OCI-LY7 (cell line): ENCODE data around the gene GRAP. TPM values are rescaled to one million over a fixed set of nuclear protein-coding genes. Genes with fewer than 3 reads are reported as not detected.

Experiments
- BruUV-seq: library from RNA; stranded (reverse); fragments of 400-500 nt; replicated peaks from 2 replicates; lab custom pipeline; 2021; lab: Mats Ljungman, UMichigan
- CTCF ChIA-PET: fragments of 300-600 bp; sonication (Branson Sonifier 250); formaldehyde crosslinking; loops from one replicate; lab custom pipeline; 2022; ENCODE audit warnings: antibody characterized with exemption; ENCODE audit not compliant: unreplicated experiment; lab: Charles Lee
- POLR2A ChIA-PET: fragments of 300-600 bp; sonication (Branson Sonifier 250); formaldehyde crosslinking; loops from one replicate; lab custom pipeline; 2022; ENCODE audit warnings: antibody characterized with exemption; lab: Charles Lee
- DNase-seq: peaks from one replicate; pipeline ENCODE4 v3.0.0-alpha.2; 2015; ENCODE audit warnings: low spot score
- H2AFZ ChIP-seq: fragments of 200-600 bp; sonication (generic), shearing (Covaris generic); 2 replicates; pipeline ENCODE4 v1.6.1; 2014; ENCODE audit warnings: mild to moderate bottlenecking, antibody characterized with exemption, low read length, moderate library complexity
- H3K27ac ChIP-seq: fragments of 200-600 bp; sonication (generic); 2 replicates; pipeline ENCODE4 v1.5.1; 2014; ENCODE audit warnings: mixed run types, low read depth, mild to moderate bottlenecking, moderate library complexity, low read length, inconsistent platforms; ENCODE audit not compliant: poor library complexity, severe bottlenecking
- H3K36me3 ChIP-seq: fragments of 200-600 bp; sonication (generic); 2 replicates; pipeline ENCODE4 v1.6.1; 2014; ENCODE audit warnings: mild to moderate bottlenecking, antibody characterized with exemption, low read length, moderate library complexity, mixed read lengths; ENCODE audit not compliant: insufficient read depth
- H3K4me1 ChIP-seq: fragments of 200-600 bp; sonication (generic); 2 replicates; pipeline ENCODE4 v1.5.1; 2014; ENCODE audit warnings: mild to moderate bottlenecking, low read length; ENCODE audit not compliant: insufficient read depth, poor library complexity, severe bottlenecking
- H3K4me2 ChIP-seq: fragments of 200-600 bp; sonication (generic); 2 replicates; pipeline ENCODE4 v1.6.1; 2014; ENCODE audit warnings: mild to moderate bottlenecking, low read length
- H3K4me3 ChIP-seq: fragments of 200-600 bp; sonication (generic); 2 replicates; pipeline ENCODE4 v1.5.1; 2014; ENCODE audit warnings: mild to moderate bottlenecking, low read depth, low read length; ENCODE audit not compliant: poor library complexity, severe bottlenecking
- H3K79me2 ChIP-seq: fragments of 200-600 bp; sonication (generic); 2 replicates; pipeline ENCODE4 v1.6.1; 2016; ENCODE audit warnings: low read depth, mild to moderate bottlenecking, low read length, moderate library complexity, mixed read lengths; ENCODE audit not compliant: insufficient read depth
- H3K9me2 ChIP-seq: fragments of 200-600 bp; sonication (generic); 2 replicates; pipeline ENCODE4 v1.6.1; 2016; ENCODE audit warnings: mild to moderate bottlenecking, low read length, mixed read lengths; ENCODE audit not compliant: insufficient read depth
- H3K9me3 ChIP-seq: fragments of 200-600 bp; sonication (generic); 2 replicates; pipeline ENCODE4 v1.6.1; 2014; ENCODE audit warnings: mild to moderate bottlenecking, mixed run types, low read length, mixed read lengths
- H4K20me1 ChIP-seq: fragments of 200-600 bp; sonication (generic); 2 replicates; pipeline ENCODE4 v1.6.1; 2014; ENCODE audit warnings: mild to moderate bottlenecking, antibody characterized with exemption, low read length, moderate library complexity, mixed read lengths; ENCODE audit not compliant: insufficient read depth
- EZH2phosphoT487 ChIP-seq: fragments of 200-600 bp; sonication (generic); IDR thresholded peaks from 2 replicates; pipeline ENCODE4 v1.6.1; 2018; ENCODE audit warnings: low read depth, borderline replicate concordance, mild to moderate bottlenecking, mixed run types, antibody characterized with exemption, low read length, moderate library complexity, mixed read lengths
- intact Hi-C: fragments of 100-400 bp; cut with micrococcal nuclease; formaldehyde crosslinking; loops from one replicate; pipeline ENCODE4 v1.10.0; 2022; ENCODE audit not compliant: unreplicated experiment
- total RNA-seq, 2 experiments: library from RNA; depleted of rRNA in 1 of 2; stranded (reverse); fragments of >200 nt in 1 of 2; shearing (Covaris generic) in 1 of 2; gene quantifications; 2 replicates each; pipeline ENCODE4 v1.2.3, GENCODE V29; 2014 to 2022
- TF ChIP-seq, protein P1 (sequence below): fragments of 200-600 bp; sonication (generic); conservative IDR thresholded peaks from 2 replicates; pipeline ENCODE4 v1.5.1; 2014; ENCODE audit warnings: mild to moderate bottlenecking, antibody characterized with exemption, low read length, moderate library complexity, mixed read lengths

Gene GRAP
- total RNA-seq, 2 experiments from 2014 or later, result 154 to 221 TPM

DNA sequence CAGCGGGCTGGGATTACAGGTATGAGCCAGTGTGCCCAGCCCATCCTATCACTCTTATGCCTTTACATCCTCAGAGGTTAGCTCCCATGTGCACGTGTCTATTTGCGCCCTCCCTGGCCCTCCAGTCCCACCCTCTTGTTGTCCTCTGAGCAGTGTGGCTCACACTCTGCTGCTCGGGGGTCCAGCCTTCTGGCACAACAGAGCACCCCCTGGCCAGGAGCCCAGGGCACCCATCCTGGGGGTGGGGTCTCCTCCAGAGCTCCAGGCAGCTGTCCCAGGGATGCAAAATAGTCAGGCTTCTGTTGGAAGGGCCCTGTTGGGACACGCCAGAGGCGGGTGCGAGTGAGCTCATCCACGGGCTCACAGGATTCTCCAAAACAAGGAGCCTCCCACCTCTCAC, 30.5 kb downstream of the GRAP start:
- no peaks in the 10 kb centered on the region for H3K9me2 ChIP-seq
- TF ChIP-seq, protein P1, sequence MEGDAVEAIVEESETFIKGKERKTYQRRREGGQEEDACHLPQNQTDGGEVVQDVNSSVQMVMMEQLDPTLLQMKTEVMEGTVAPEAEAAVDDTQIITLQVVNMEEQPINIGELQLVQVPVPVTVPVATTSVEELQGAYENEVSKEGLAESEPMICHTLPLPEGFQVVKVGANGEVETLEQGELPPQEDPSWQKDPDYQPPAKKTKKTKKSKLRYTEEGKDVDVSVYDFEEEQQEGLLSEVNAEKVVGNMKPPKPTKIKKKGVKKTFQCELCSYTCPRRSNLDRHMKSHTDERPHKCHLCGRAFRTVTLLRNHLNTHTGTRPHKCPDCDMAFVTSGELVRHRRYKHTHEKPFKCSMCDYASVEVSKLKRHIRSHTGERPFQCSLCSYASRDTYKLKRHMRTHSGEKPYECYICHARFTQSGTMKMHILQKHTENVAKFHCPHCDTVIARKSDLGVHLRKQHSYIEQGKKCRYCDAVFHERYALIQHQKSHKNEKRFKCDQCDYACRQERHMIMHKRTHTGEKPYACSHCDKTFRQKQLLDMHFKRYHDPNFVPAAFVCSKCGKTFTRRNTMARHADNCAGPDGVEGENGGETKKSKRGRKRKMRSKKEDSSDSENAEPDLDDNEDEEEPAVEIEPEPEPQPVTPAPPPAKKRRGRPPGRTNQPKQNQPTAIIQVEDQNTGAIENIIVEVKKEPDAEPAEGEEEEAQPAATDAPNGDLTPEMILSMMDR, result no peak
- BruUV-seq, result no TSS peak
- DNase-seq, result no peak
- no peak overlapping the region for H3K4me2 ChIP-seq
- H3K9me3 ChIP-seq, result no peaks in the 10 kb centered on the region
- CTCF ChIA-PET, result interaction anchor here (1.1 kb wide), 1 partner anchor 55 kb away, joined by 3 read pairs; no protein-coding TSS in a partner anchor
- POLR2A ChIA-PET, result no interaction called here
- H3K4me1 ChIP-seq, result peaks cover 23% of the 10 kb centered on the region
- H4K20me1 ChIP-seq, result no peaks in the 10 kb centered on the region
- H3K36me3 ChIP-seq, result peaks cover 24% of the 10 kb centered on the region
- H2AFZ ChIP-seq, result no peak overlapping the region
- no peak overlapping the region for H3K4me3 ChIP-seq
- intact Hi-C loops, result no loop called here
- no peaks in the 10 kb centered on the region for H3K79me2 ChIP-seq
- no peak overlapping the region for H3K27ac ChIP-seq

DNA sequence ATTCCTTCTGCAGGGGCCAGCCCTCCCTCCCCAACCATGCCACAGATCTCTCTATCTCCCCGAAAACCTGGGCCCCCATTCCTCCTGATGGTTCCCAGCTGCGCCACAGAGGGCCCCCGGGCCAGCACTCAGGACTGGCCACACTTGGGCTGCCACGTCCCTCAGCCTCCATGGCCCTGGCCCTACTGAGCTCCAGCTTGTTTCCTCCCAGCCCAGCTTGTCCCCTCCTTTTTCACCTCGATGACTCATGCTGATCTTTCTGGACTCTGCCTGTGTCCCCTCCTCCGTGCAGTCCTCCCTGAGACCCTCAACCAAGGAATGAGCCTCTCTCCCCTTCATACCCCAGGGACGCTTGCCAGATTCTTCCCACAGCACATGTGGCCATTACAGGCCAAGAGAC, 31.3 kb downstream of the GRAP start:
- Histone ChIP-seq H3K36me3 (peaks cover 15% of the 10 kb centered on the region), H2AFZ (no peak overlapping the region), H3K27ac (no peak overlapping the region), H4K20me1 (no peaks in the 10 kb centered on the region), H3K79me2 (no peaks in the 10 kb centered on the region), H3K9me3 (no peaks in the 10 kb centered on the region), H3K4me1 (peaks cover 15% of the 10 kb centered on the region), H3K4me3 (no peak overlapping the region), H3K4me2 (no peak overlapping the region), H3K9me2 (no peaks in the 10 kb centered on the region)
- CTCF ChIA-PET, result no interaction called here
- no peak for TF ChIP-seq EZH2phosphoT487
- TF ChIP-seq, protein P1, result no peak
- intact Hi-C loops, result no loop called here
- no TSS peak for BruUV-seq
- no peak for DNase-seq
- POLR2A ChIA-PET, result no interaction called here

DNA sequence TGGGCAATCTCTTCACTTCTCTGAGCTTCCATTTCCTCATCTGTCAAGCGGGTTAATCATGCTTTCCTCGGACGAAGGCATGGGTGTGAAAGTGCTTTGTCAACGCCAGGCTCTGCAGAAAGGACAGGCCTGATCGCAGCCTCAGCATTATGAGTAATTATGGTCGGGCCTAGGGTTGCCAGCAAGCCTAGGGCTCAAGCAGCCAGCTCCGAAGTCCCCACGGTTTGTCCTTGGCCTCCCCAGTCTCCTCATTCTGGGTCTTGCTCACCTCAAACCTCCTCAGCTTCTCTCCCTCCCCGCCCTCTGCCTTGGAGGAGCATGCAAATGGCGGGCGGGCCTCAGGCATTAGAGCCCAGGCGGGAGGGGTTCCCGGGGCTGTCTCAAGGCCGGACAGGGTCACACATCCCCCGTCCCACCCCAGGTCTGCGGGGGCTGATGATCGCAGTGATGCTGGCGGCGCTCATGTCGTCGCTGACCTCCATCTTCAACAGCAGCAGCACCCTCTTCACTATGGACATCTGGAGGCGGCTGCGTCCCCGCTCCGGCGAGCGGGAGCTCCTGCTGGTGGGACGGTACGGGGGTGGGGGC, 32.0 kb downstream of the GRAP start:
- no peak for TF ChIP-seq EZH2phosphoT487
- TF ChIP-seq, protein P1, result no peak
- Histone ChIP-seq H3K27ac (no peak overlapping the region), H3K4me1 (peaks cover 8% of the 10 kb centered on the region), H2AFZ (no peak overlapping the region), H3K9me3 (no peaks in the 10 kb centered on the region), H4K20me1 (no peaks in the 10 kb centered on the region), H3K4me3 (no peak overlapping the region), H3K4me2 (no peak overlapping the region), H3K79me2 (no peaks in the 10 kb centered on the region), H3K9me2 (no peaks in the 10 kb centered on the region), H3K36me3 (peaks cover 10% of the 10 kb centered on the region; the same call in 1 of the 2 replicates)
- intact Hi-C loops, result no loop called here
- no peak for DNase-seq
- no TSS peak for BruUV-seq
- POLR2A ChIA-PET, result no interaction called here
- CTCF ChIA-PET, result no interaction called here
